ENCODE measurements around the gene CFB. TPM values are rescaled to one million over a fixed set of nuclear protein-coding genes. Genes with fewer than 3 reads are reported as not detected.

Gene CFB
- total and polyA plus RNA-seq, 9 of the 15 experiments (the other 6 are each of a cell fraction or from before 2014, with no cell fraction given), result 0.08 to 0.91 (median 0.22) TPM; not detected in 4

GRCh38 chr6:31958741-31959739, 13.1 kb downstream of the CFB start, which contains the start of the genes NELFE and SKIC2 (continued):
- TF ChIP-seq POLR3G (IDR thresholded peaks at IDR 0.05; ENCODE audit: extremely low read depth, insufficient read length, insufficient replicate concordance) (no peak), CGGBP1 (CRISPR knock-in tag; IDR thresholded peaks at IDR 0.05) (no peak), NCOA6 (IDR thresholded peaks at IDR 0.05) (no peak), ZNF696 (CRISPR knock-in tag; conservative IDR thresholded peaks at IDR 0.05) (no peak), CCAR2 (IDR thresholded peaks at IDR 0.05; ENCODE audit: low read depth, low read length) (no peak), PTBP1 (IDR thresholded peaks at IDR 0.05; ENCODE audit: low read depth, low read length) (no peak; the same call in 1 of the 2 replicates), MEF2D (tag; conservative IDR thresholded peaks at IDR 0.05; ENCODE audit: low read depth) (peak; percentile 91), ZBTB8A (IDR thresholded peaks at IDR 0.05; ENCODE audit: partially characterized antibody) (no peak), CEBPZ (IDR thresholded peaks at IDR 0.05; ENCODE audit: borderline replicate concordance, low read depth, low read length) (no peak), HDAC3 (IDR thresholded peaks at IDR 0.05; ENCODE audit: borderline replicate concordance, partially characterized antibody) (no peak), CBX3 (IDR thresholded peaks at IDR 0.05; ENCODE audit: borderline replicate concordance in 1 of 2, low read length in 2 of 2) (peak in 1 of 2 experiments; percentile 69; a peak in 1 of 3 replicates), BRCA1 (IDR thresholded peaks at IDR 0.05) (no peak), BRCA1 (CRISPR knock-in tag; IDR thresholded peaks at IDR 0.05) (no peak), RFX7 (CRISPR knock-in tag; IDR thresholded peaks at IDR 0.05) (peak; percentile 51; the same call in 1 of the 2 replicates), RHOXF2B (CRISPR knock-in tag; conservative IDR thresholded peaks at IDR 0.05) (peak; percentile 65; the same call in 1 of the 2 replicates), ZBTB33 (CRISPR knock-in tag; IDR thresholded peaks at IDR 0.05) (peak; percentile 26; the same call in 1 of the 2 replicates), POU5F1 (IDR thresholded peaks at IDR 0.05; ENCODE audit: borderline replicate concordance, low read depth, low read length, partially characterized antibody) (peak; percentile 96), ZC3H8 (IDR thresholded peaks at IDR 0.05) (no peak)
